Smooth muscle cell (in vitro differentiated cells): ENCODE results near the gene GPRC5C. TPM values are rescaled to one million over a fixed set of nuclear protein-coding genes. Genes with fewer than 3 reads are reported as not detected.

Source experiments
- DNase-seq: peaks from one replicate; lab custom pipeline; 2025; ENCODE audit not compliant: unreplicated experiment; lab: John Stamatoyannopoulos, UW
- H2AFZ ChIP-seq: fragments of 200-600 bp; sonication (generic); 2 replicates; pipeline ENCODE4 v1.6.0; 2016; ENCODE audit warnings: antibody characterized with exemption, low read depth, mild to moderate bottlenecking
- H3F3A ChIP-seq: fragments of 200-600 bp; sonication (generic); 2 replicates; pipeline ENCODE4 v1.6.0; 2017; ENCODE audit warnings: antibody characterized with exemption, low read depth
- H3K27ac ChIP-seq: fragments of 200-600 bp; sonication (generic); 2 replicates; pipeline ENCODE4 v1.5.1; 2016; ENCODE audit warnings: low read depth, mild to moderate bottlenecking
- H3K27me3 ChIP-seq: fragments of 200-600 bp; sonication (generic); 2 replicates; pipeline ENCODE4 v1.6.1; 2016; ENCODE audit warnings: low read depth, mild to moderate bottlenecking
- H3K36me3 ChIP-seq: fragments of 200-600 bp; sonication (generic); 2 replicates; pipeline ENCODE4 v1.5.1; 2016; ENCODE audit warnings: low read depth
- H3K4me1 ChIP-seq: fragments of 200-600 bp; sonication (generic); 2 replicates; pipeline ENCODE4 v1.5.1; 2016; ENCODE audit warnings: low read depth
- H3K4me2 ChIP-seq: fragments of 200-600 bp; sonication (generic); 2 replicates; pipeline ENCODE4 v1.6.0; 2016; ENCODE audit warnings: mild to moderate bottlenecking
- H3K4me3 ChIP-seq: fragments of 200-600 bp; sonication (generic); 2 replicates; pipeline ENCODE4 v1.5.1; 2016; ENCODE audit warnings: mild to moderate bottlenecking
- H3K79me2 ChIP-seq: fragments of 200-600 bp; sonication (generic); 2 replicates; pipeline ENCODE4 v1.6.0; 2016; ENCODE audit warnings: low read depth, mild to moderate bottlenecking
- H3K9ac ChIP-seq: fragments of 200-600 bp; sonication (generic); 2 replicates; pipeline ENCODE4 v1.6.0; 2016; ENCODE audit warnings: low read depth
- H3K9me3 ChIP-seq: fragments of 200-600 bp; sonication (generic); replicated peaks from 2 replicates; pipeline ENCODE4 v1.5.1; 2016; ENCODE audit warnings: low read depth
- H4K20me1 ChIP-seq: fragments of 200-600 bp; sonication (generic); 2 replicates; pipeline ENCODE4 v1.6.0; 2016; ENCODE audit warnings: low read depth
- CTCF ChIP-seq: fragments of 200-600 bp; sonication (generic); IDR thresholded peaks from 2 replicates; pipeline ENCODE4 v1.5.1; 2017; ENCODE audit warnings: borderline replicate concordance, mild to moderate bottlenecking, antibody characterized with exemption; ENCODE audit not compliant: insufficient read depth, poor library complexity, severe bottlenecking
- whole genome bisulfite sequencing: methylation state at CpG from one replicate; pipeline ENCODE4 v1.1.7; 2016; ENCODE audit warnings: low lambda C conversion rate; 5-methylcytosine and 5-hydroxymethylcytosine counted together
- polyA plus RNA-seq: library from polyadenylated mRNA; unstranded; fragments of >200 nt; fragmentation: Nextera tagmentation; extraction: Ambion mirVana; gene quantifications from 2 replicates; pipeline ENCODE4 v1.2.1, GENCODE V29; 2016
- total RNA-seq: library from RNA; depleted of rRNA; stranded (reverse); fragments of >200 nt; gene quantifications from 2 replicates; pipeline ENCODE4 v1.2.3, GENCODE V29; 2014

GPRC5C gene
- total and polyA plus RNA-seq, 2 experiments from 2014 or later, result 64.5 to 96.9 TPM

DNA sequence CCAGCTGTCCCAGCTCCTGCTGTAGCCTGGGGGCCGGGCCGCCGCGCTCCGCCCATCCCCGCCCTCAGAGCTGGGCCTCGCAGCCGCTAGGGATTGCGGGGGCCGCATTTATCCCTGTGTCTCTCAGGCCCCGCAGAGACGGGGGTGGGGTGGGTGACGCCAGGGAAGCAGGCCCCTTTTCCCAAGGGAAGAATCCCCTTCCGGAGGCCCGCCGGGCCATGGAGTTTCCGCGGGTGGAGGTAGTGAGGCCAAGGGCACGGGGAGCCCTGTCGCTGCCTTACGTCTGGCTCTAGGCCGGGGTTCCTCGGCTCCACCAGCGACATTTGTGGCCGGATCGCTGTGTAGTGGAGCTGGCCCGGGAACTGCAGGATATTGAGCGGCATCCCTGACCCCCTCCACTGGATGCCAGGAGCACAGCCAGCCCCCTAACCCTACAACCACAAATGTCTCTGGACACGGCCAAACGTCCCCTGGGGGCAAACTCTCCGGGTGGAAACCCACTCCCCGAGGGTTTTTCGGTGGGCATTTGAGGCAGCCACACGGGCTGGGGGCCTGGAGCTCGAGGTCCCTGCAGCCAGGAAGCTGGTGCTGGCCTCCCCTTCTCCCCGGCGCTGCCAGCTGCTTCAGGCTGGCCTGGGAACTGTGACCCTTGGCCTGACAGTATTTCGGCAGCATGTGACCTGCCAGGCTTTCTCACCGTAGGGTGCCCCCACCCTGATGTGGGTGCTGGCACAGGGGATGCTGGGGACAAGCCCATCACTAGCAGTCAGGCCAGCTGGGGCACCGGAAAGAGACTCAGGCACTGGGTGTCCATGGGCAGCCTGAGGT is 22.5 kb downstream of the GPRC5C start:
- Histone ChIP-seq H3K4me2 (peak overlapping the region; percentile 91), H3K9me3 (no peaks in the 10 kb centered on the region), H3K27ac (peak overlapping the region; percentile 54), H3F3A (no peaks in the 10 kb centered on the region), H3K79me2 (no peaks in the 10 kb centered on the region), H3K4me1 (peaks cover 27% of the 10 kb centered on the region), H3K36me3 (no peaks in the 10 kb centered on the region), H3K4me3 (peak overlapping the region; percentile 44), H4K20me1 (no peaks in the 10 kb centered on the region), H3K9ac (peak overlapping the region; percentile 63), H3K27me3 (no peaks in the 10 kb centered on the region), H2AFZ (peak overlapping the region; percentile 79)
- DNase-seq, result peak; percentile 85
- 14% methylated on average over 37 of the region's 40 CpGs for WGBS
- TF ChIP-seq CTCF, result no peak

GRCh38 chr17:74455025-74455545 is 23.2 kb downstream of the GPRC5C start:
- Histone ChIP-seq H3F3A (no peaks in the 10 kb centered on the region), H3K4me1 (peaks cover 27% of the 10 kb centered on the region), H4K20me1 (no peaks in the 10 kb centered on the region), H2AFZ (no peak overlapping the region), H3K4me3 (no peak overlapping the region), H3K27me3 (no peaks in the 10 kb centered on the region), H3K36me3 (no peaks in the 10 kb centered on the region), H3K27ac (no peak overlapping the region), H3K9me3 (no peaks in the 10 kb centered on the region), H3K9ac (no peak overlapping the region), H3K79me2 (no peaks in the 10 kb centered on the region), H3K4me2 (no peak overlapping the region)
- no peak for TF ChIP-seq CTCF
- DNase-seq, result no peak
- WGBS, result 67% methylated on average over 15 of the region's 15 CpGs

GRCh38 chr17:74455821-74456220 is 23.9 kb downstream of the GPRC5C start:
- 93% methylated on average over 5 of the region's 5 CpGs for WGBS

More at GRCh38 chr17:74455821-74456220, 23.9 kb downstream of the GPRC5C start:
- Histone ChIP-seq H3K4me1 (peaks cover 27% of the 10 kb centered on the region), H3K9ac (no peak overlapping the region), H3K4me3 (no peak overlapping the region), H3F3A (no peaks in the 10 kb centered on the region), H2AFZ (no peak overlapping the region), H3K79me2 (no peaks in the 10 kb centered on the region), H3K27me3 (no peaks in the 10 kb centered on the region), H3K27ac (no peak overlapping the region), H4K20me1 (no peaks in the 10 kb centered on the region), H3K36me3 (no peaks in the 10 kb centered on the region), H3K9me3 (no peaks in the 10 kb centered on the region), H3K4me2 (no peak overlapping the region)
- no peak for DNase-seq
- TF ChIP-seq CTCF, result no peak
